CD4-positive, alpha-beta T cell treated with Interleukin-10 for 1 hour (primary cell): ENCODE data around the gene SMIM30.

Source experiments
- DNase-seq: peaks from one replicate; pipeline ENCODE4 v3.0.0-alpha.2; 2020

Gene SMIM30

DNA sequence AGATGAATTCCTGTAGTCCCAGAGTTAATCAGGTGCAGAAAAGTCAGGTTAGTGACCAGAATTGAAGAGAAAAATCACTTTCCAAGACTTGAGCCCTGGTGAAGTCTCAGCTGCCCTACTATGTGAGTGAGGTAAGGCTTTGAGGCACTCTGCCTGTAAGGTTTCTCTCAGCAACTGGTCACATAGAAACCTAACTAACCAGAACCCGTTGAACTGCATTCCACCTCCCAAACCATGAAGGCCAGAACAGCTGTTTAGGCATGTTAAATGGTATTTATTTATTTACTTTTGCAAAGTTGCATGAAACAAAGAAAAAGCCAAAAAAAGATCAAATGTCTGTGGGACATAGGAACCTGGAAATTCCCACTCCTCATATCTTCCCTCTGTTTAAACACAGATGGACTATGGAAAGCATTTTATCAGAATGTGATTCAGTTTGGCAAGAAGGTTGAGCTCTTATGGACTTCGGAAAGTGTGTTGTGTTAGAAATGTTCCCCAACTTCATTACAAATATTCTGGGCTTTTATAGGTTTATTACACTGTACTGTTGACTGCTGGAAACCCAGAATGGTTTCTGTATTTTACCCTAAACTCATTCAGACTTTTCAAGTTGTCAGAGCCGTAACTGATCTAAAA lies 19.0 kb downstream of the SMIM30 start:
- no peak for DNase-seq

- no peak for DNase-seq
Observed at GRCh38 chr7:113094517-113095249, 23.7 kb downstream of the SMIM30 start.

GRCh38 chr7:113093561-113093960 lies 24.8 kb downstream of the SMIM30 start:
- no peak for DNase-seq

GRCh38 chr7:113092762-113093161 lies 25.6 kb downstream of the SMIM30 start:
- no peak for DNase-seq

DNA sequence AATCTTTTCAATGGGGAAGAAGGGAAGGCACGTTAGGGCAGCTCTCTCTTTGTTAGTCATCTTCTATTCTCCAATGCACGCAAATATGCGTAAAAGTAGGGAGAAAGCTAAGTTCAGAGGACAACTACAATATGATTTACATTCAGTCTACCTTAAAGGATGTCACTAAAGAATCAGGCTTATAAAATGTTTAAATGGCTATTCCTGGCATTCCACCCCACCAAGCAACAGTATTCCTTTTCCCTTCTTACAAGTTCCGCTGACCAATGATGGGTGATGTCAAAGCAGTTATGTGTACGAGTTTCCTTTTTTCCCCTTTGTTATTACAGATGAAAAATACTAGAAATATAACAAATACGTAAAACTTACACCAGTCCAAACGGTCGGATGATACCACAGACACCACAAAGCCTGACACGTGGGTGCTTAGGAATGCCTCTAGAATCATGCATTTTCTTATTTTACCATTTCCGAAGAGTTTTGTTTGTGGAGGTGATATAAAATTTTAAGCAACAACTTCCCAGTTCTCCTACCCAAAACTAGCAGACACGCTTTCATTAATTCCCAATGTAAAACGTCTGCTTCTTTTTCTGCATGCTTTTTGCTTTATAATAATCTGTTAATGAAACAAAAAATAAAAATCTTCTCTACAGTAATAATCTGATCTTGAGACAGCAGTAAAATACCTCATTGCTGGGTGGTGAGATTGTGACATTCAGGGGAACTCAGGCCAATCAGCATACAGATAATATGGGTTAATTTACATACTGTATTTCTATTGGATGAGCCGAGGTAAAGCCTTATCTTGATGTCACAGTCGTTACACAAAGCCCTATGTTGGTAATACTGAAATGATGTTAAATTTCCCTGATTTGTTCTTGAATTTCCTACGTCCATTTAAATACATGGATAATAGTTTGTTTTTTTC lies 31.0 kb downstream of the SMIM30 start:
- peak; percentile 11 for DNase-seq

GRCh38 chr7:113086431-113086888 lies 31.9 kb downstream of the SMIM30 start, which contains the start of gene GPR85:
GPR85 (minus strand) TSS chr7:113086827; CDS start chr7:113084721, 2,106 bp downstream.
- peak; percentile 2 for DNase-seq

GRCh38 chr7:113085781-113086390 lies 32.5 kb downstream of the SMIM30 start:
- DNase-seq = no peak

DNA sequence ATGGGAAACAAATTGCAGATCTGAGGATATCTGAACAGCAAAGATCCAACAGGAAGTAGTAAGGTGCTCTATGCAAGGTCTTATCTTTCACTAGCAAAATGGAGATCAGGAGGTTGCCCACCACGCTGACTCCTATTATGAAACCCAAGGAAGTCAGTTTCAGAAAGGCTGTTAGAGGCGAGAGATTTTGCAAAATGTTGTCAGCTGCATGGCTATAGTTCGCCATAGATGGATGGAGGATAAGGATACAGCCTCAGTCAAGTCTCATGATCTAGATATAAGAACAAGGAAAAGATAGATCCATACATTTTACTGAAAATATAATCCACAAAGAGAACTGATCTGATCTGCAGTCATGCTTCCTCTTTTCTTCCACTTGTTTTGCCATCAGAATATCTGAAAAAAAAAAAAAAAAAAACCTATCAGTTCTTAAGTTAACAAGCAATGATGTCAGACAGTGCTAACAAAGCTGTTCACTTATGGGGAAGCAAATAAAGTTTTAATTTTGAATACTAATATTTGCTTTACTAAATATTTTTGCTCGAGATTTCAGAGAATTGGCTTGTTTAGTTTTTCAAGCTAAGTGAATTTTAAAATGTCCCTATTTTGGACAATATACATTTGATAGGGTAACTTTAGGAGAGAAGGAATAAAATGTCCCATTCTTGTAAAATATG lies 33.7 kb downstream of the SMIM30 start:
- no peak for DNase-seq

DNA sequence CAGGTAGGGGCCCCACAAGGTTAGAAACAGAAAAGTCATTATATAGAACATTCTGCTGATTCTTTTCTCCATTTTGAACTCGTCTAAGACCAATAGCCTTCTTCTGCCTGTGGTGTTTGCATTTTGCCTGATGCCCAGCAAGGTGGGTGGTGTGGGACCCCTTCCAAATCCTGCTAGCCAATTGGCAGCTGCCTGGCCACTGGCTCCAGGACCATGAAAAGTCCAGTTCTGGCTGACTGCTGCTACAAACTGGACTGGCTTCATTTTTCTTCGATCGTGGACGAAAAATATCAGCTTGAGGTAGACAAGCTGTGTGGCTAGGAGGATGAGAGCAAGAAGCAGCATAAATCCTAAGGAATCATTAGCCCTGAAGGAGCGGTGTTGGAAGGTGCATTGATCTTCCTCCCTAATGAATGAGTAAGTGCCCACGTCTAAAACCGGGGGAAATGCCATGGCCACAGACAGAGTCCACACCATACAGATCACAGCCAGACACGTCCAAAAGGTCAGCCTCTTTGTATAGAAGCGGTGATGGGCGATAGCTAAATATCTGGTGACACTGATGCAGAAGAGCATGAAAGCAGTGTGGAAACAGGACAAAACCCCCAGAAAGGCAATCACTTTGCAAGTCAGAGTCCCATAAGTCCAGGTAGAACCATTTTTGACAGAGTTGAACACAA lies 34.4 kb downstream of the SMIM30 start:
- DNase-seq = no peak

DNA sequence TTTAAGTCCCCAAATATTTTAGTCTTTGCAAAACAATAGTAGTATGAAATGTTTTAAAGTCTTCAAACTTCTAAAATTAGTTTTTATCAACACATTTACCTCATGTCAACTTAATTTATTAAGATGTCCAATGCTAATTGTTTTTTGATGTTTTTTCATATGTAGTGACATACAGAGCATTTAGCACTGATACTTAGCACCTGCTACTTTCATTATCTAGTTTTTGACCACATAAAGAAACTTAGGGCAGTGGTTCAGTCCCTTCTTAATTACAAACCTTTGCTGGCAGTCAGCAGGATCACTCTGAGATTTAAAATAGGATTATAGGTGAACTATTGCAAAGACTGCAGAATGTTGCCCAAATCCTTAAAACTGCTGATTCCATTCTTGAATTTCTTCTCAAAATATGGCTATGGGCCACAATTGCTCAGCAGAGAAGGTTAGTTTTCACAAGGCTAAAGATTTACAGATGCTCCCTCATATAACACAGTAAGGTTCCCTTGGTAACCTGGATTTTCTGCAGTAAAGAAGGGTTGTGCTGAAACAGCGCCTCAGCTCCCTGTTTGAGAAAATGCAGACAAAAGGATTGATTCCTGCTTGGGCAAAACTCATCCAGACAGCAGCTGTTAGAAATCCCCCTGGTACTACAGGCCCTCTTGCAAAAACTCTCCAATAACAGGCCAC lies 35.1 kb downstream of the SMIM30 start:
- no peak for DNase-seq

GRCh38 chr7:113078331-113078730 lies 40.0 kb downstream of the SMIM30 start:
- DNase-seq = no peak

DNA sequence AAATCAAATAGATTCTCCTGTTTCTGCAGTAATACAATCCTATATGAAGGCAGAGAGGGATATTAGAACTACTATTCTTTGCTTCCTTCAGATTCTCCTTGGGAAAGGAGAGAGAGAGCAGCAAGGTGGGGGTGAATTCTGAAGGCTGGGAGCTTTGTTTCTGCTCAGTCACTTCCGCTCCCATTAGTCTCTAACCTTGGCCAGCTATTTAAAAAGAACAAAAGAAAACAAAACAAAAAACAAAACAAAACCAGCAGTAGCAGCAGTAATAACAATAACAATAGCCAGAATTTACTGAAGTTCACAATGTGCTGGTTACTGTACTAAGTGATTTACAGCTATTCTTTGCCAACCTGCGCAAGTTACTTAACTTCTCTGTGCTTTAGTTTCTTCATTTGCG lies 41.7 kb downstream of the SMIM30 start:
- DNase-seq = no peak

GRCh38 chr7:113071465-113071864 lies 46.9 kb downstream of the SMIM30 start:
- DNase-seq = peak; percentile 6
